Anterior cingulate cortex (tissue), 58 donors: ENCODE measurements around the gene BEAN1.

Experiments used
- DNase-seq, 58 donors: peaks; one replicate each; lab custom pipeline; 2025; lab: John Stamatoyannopoulos, UW

BEAN1 gene

DNA sequence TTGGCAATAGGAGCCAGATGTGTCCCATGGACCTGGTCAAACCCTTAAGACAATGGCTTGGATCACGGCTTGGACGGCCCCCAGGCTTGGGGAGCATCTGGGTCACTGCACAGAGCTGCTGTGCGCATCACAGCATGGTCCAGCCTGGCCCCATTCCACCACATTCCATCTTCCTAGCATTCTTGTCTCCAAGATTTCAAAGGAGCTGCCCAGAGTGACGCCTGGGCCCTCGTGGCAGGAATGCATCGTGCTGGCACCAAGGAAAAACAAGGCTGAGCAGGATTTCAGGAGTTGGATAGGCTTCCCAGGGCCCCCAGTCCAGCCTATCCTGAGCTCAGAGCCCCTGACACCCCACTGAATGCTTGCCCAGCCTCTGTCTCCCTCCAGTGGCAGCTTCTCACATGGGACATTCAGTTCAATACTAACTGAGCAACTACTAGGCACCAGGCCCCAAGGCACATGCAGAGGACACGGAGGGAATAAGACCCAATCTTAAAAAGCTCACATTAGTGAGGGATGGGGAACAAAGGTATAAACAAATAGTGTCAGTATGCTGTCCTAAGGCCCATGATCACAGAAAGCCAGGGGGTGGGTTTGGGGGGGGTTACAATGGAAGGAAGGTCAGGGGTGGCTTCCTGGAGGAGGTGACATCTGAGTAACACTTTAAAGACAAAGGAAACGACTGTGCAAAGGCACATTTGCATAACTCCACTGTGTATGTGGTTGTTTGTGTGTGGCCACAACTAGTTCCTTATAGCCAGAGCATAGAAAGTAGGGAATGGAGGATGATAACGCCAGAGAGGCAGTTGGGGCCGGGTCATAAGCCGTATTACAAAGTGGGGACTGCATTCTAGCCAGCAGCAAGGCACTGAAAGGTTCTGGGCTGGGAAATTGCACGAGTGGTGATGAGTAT, 88.8 kb downstream of the BEAN1 start:
- peak in 10 of 58 donors; percentile 16 to 71 (median 30) for DNase-seq

DNA sequence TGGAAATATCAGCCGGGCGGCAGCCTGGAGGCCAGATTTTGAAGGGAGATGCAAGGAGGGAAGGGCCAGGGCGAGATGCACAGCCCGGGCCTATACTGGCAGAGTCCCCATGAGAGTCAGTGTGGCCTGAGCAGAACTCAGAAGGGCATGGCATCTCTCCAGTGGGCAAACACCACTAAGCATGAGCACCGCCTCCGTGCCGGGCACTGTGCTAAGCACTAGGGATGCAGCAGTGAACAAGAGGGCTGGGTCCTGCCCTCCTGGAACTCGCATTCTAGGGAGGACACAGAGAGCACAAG, 89.4 kb downstream of the BEAN1 start:
- DNase-seq = peak in 1 of 58 donors; percentile 86

- DNase-seq = peak in 57 of 58 donors; percentile 25 to 98 (median 84)
Measured at GRCh38 chr16:66516808-66517585, 89.9 kb downstream of the BEAN1 start.

- DNase-seq = peak in 1 of 58 donors; percentile 57
Measured at GRCh38 chr16:66517586-66518263, 90.6 kb downstream of the BEAN1 start.

DNA sequence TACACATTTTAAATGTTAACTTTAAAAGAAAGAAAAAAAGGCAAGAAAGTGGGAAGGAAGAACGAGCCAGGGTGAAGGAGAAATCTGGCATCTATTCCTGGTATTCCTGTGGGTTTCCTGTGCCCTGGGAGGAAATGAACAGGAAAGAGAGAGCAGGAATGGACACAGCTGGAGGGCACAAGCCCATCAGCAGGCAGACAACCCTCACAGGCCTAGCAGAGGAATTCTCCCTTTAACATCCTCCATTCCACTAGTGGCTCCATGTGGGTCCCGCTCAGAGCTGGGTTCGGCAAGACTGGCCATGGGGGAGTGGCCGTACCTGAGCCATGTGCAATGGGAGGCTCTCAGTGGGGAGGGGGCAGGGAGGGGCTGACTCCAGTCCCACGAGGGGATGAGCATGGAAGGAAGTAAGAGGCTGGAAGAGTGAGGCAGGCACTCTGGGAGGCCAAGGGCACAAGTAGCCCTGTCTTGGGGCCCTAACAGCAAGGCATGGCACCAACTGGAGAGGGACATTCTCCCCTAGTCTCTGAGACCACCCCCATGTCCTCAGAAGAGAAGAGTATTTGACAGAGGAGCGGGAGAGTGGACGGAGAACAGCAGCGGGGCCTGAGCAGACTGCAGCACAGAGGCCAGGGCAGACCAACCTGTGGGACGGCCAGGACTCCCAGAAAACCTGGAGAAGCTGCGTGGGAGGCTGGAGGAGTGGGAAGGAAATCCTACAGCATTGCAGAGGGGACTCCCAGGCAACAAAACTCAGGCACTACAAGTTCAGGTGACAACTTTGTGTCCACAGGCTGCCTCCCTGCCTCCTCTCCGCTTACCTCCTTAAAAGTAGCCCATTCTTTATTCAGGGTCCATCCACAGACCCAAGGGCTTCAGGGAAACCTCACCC, 92.6 kb downstream of the BEAN1 start:
- DNase-seq = no peak

GRCh38 chr16:66520406-66521170, 93.5 kb downstream of the BEAN1 start:
- DNase-seq = peak in 3 of 58 donors; percentile 19 to 26 (median 26)

- DNase-seq = no peak
Measured at GRCh38 chr16:66521252-66521713, 94.2 kb downstream of the BEAN1 start.

DNA sequence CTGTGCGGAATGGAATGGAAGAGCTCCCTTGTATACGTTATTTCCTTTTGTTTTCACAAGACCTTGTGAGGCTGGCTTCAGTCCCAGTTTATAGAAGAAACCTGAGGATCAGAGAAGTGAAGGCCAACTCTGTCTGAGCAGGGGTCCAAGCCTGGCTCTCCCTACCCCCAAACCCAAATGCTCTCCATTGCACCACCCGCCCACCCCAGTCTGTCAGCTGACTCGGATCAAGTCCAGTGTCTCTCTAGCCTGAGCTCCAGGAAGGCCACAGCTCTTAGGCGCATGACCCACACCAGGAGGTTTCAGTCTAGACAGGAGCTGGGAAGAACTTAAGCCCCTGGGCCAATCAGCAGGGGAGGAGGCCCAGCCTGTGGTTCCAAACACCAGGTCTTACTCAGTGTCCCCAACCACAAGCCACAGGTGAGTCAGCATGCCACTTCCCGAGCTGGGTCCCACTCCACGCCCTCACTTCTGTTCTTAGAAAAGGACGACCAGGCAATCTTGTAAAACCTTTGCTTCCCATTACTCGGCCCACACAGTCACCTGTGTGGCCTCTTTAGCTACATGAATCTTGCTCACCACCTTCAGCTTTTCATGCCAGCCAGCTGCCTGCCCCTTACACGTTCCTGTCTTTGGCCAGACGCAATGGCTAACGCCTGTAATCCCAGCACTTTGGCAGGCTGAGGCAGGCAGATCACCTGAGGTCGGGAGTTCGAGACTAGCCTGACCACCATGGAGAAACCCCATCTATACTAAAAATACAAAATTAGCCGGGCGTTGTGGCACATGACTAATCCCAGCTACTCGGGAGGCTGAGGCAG, 95.1 kb downstream of the BEAN1 start:
- DNase-seq = peak in 1 of 58 donors; percentile 22

DNA sequence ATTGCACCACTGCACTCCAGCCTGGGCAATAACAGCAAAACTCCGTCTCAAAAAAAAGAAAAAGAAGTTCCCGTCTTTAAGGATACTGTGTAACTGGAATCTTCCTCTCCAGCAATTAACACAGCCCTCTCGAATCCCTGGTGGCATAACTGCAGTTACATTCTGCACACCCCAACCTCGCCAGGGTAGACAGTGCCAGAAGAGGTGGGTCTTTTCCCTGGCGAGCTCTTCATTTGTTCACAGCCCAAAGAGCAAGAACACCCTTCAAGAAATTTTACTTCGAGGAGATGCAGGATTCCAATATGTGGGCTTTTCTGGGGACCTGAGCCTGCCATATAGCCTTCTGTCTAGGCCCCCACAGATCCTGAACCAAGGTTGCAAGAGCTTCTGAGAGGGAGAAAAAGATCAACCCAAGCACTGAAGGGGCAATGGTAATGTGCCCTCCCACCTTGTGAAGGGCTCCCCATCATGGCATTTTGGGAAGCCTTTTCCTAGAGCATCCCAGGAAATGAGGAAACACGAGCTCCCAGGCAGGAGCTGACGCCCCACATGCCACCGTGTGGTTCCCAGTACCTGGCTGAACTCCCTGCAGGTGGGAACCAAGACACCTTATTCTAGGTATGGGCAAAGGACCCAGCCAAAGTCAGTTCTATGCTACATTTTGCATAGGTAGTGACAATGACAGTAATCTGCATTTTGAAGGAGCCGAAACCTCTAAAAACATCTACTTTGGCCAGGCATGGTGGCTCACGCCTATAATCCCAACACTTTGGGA, 95.9 kb downstream of the BEAN1 start:
- no peak for DNase-seq

GRCh38 chr16:66523861-66524354, 96.8 kb downstream of the BEAN1 start:
- no peak for DNase-seq

GRCh38 chr16:66524601-66525164, 97.6 kb downstream of the BEAN1 start:
- peak in 17 of 58 donors; percentile 20 to 71 (median 35) for DNase-seq

DNA sequence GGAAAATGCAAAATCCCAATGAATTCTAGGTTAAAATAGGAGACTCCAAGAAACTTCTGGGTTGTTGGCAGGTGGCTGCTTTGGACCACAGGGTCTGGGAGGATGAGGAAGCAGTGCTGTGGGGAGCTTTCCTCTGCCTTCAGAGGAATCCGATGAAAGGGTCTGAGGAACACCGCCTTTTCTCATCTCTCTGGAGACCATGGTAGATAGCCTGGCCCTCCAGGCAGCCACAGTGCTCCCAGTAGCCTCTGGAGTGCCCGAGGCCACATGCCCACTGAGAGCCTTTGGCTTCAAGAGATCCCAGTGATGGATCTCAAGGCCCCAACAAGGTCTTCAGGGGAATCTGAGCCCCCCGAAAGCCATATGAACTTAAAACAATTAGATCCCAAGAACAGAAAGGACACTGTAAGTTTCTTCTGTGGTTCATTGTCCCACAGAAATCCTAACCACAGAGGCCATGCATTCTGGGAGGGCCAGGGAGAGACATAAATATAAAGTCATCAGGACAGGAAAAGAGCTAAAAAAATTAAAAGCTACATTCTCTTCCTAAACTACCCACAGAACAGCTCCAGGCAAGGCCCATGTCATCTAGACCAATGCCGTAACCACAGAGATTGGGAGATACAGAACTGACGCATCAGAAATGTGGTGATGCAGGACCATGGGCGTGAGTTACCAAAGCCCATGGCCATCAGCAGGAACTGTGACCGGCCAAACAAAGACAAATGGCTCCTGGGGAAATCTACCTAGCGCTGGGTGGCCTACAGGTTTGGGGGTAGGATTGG, 98.5 kb downstream of the BEAN1 start:
- DNase-seq = no peak

- DNase-seq = no peak
Measured at GRCh38 chr16:66528294-66528693, 101.2 kb downstream of the BEAN1 start.

DNA sequence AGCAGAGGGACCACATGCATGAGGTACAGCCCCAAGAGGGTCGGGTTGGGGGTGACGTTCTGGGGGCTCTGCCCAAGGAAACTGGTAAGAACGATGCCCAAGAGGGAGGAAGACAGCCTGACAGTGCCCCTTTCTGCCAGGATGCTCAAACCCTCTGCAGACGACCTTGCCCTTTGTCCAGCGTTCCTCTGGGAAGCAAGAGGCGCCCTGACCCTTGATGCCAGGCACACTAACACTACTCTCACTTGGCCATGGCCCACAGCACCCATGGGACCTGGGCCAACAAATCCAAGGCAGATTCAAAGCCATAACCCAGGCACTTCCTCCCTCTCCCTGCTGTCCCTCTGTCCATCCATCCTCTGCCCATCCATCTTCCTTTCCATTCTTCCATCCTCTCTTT, 102.4 kb downstream of the BEAN1 start:
- no peak for DNase-seq
